Measurements from ENCODE around the gene PHF19.

PHF19 gene

GRCh38 chr9:120889606-120890271 lies 12.8 kb upstream of the PHF19 start:
- H3K27me3 ChIP-seq (ENCODE audit: control insufficient read depth, insufficient read depth, low read length) = peaks cover 18% of the 10 kb centered on the region
- H3K4me1 ChIP-seq (ENCODE audit: control insufficient read depth, insufficient read depth, low read length) = peaks cover 14% of the 10 kb centered on the region; the same call in 1 of the 2 replicates
- no peak overlapping the region for H3K9ac ChIP-seq (ENCODE audit: low read length)
- H3K27ac ChIP-seq (ENCODE audit: low read depth, low read length) = no peak overlapping the region
- H3K4me3 ChIP-seq (ENCODE audit: low read depth, low read length) = no peak overlapping the region
- H3K36me3 ChIP-seq (ENCODE audit: control insufficient read depth, insufficient read depth, low read length) = no peaks in the 10 kb centered on the region
- H3K9me3 ChIP-seq (ENCODE audit: control insufficient read depth, insufficient read depth, low read depth, low read length) = no peaks in the 10 kb centered on the region

- Histone ChIP-seq H3K27ac (ENCODE audit: low read depth, low read length) (no peak overlapping the region), H3K9ac (ENCODE audit: low read length) (no peak overlapping the region), H3K4me1 (ENCODE audit: control insufficient read depth, insufficient read depth, low read length) (peaks cover 9% of the 10 kb centered on the region; the same call in 1 of the 2 replicates), H3K4me3 (ENCODE audit: low read depth, low read length) (no peak overlapping the region), H3K9me3 (ENCODE audit: control insufficient read depth, insufficient read depth, low read depth, low read length) (no peaks in the 10 kb centered on the region), H3K27me3 (ENCODE audit: control insufficient read depth, insufficient read depth, low read length) (peaks cover 8% of the 10 kb centered on the region), H3K36me3 (ENCODE audit: control insufficient read depth, insufficient read depth, low read length) (no peaks in the 10 kb centered on the region)
These were observed 11.6 kb upstream of the PHF19 start for GRCh38 chr9:120888626-120889025.

- Histone ChIP-seq H3K4me3 (ENCODE audit: low read depth, low read length) (no peak overlapping the region), H3K27me3 (ENCODE audit: control insufficient read depth, insufficient read depth, low read length) (no peaks in the 10 kb centered on the region), H3K9me3 (ENCODE audit: control insufficient read depth, insufficient read depth, low read depth, low read length) (no peaks in the 10 kb centered on the region), H3K27ac (ENCODE audit: low read depth, low read length) (no peak overlapping the region), H3K36me3 (ENCODE audit: control insufficient read depth, insufficient read depth, low read length) (no peaks in the 10 kb centered on the region), H3K9ac (ENCODE audit: low read length) (no peak overlapping the region), H3K4me1 (ENCODE audit: control insufficient read depth, insufficient read depth, low read length) (peaks cover 9% of the 10 kb centered on the region; the same call in 1 of the 2 replicates)
These were observed 9.5 kb upstream of the PHF19 start for GRCh38 chr9:120886490-120886967.

GRCh38 chr9:120885958-120886357 lies 9.0 kb upstream of the PHF19 start:
- H3K27ac ChIP-seq (ENCODE audit: low read depth, low read length) = no peak overlapping the region
- H3K9ac ChIP-seq (ENCODE audit: low read length) = no peak overlapping the region
- peaks cover 5% of the 10 kb centered on the region; the same call in 1 of the 2 replicates for H3K4me1 ChIP-seq (ENCODE audit: control insufficient read depth, insufficient read depth, low read length)

GRCh38 chr9:120885457-120885856 lies 8.5 kb upstream of the PHF19 start:
- Histone ChIP-seq H3K4me1 (ENCODE audit: control insufficient read depth, insufficient read depth, low read length) (peaks cover 2% of the 10 kb centered on the region; the same call in 1 of the 2 replicates), H3K9ac (ENCODE audit: low read length) (no peak overlapping the region), H3K9me3 (ENCODE audit: control insufficient read depth, insufficient read depth, low read depth, low read length) (no peaks in the 10 kb centered on the region), H3K27me3 (ENCODE audit: control insufficient read depth, insufficient read depth, low read length) (no peaks in the 10 kb centered on the region), H3K27ac (ENCODE audit: low read depth, low read length) (no peak overlapping the region), H3K36me3 (ENCODE audit: control insufficient read depth, insufficient read depth, low read length) (no peaks in the 10 kb centered on the region), H3K4me3 (ENCODE audit: low read depth, low read length) (no peak overlapping the region)

More at GRCh38 chr9:120885958-120886357, 9.0 kb upstream of the PHF19 start:
- H3K4me3 ChIP-seq (ENCODE audit: low read depth, low read length) = no peak overlapping the region
- no peaks in the 10 kb centered on the region for H3K9me3 ChIP-seq (ENCODE audit: control insufficient read depth, insufficient read depth, low read depth, low read length)
- H3K36me3 ChIP-seq (ENCODE audit: control insufficient read depth, insufficient read depth, low read length) = no peaks in the 10 kb centered on the region
- H3K27me3 ChIP-seq (ENCODE audit: control insufficient read depth, insufficient read depth, low read length) = no peaks in the 10 kb centered on the region

- no peak overlapping the region for H3K27ac ChIP-seq (ENCODE audit: low read depth, low read length)
- H3K4me3 ChIP-seq (ENCODE audit: low read depth, low read length) = no peak overlapping the region
- no peaks in the 10 kb centered on the region for H3K36me3 ChIP-seq (ENCODE audit: control insufficient read depth, insufficient read depth, low read length)
- no peaks in the 10 kb centered on the region for H3K9me3 ChIP-seq (ENCODE audit: control insufficient read depth, insufficient read depth, low read depth, low read length)
- peaks cover 4% of the 10 kb centered on the region; the same call in 1 of the 2 replicates for H3K27me3 ChIP-seq (ENCODE audit: control insufficient read depth, insufficient read depth, low read length)
- peaks cover 2% of the 10 kb centered on the region for H3K4me1 ChIP-seq (ENCODE audit: control insufficient read depth, insufficient read depth, low read length)
- no peak overlapping the region for H3K9ac ChIP-seq (ENCODE audit: low read length)
These were observed 6.6 kb upstream of the PHF19 start for GRCh38 chr9:120883608-120883996.

GRCh38 chr9:120882935-120883607 lies 6.1 kb upstream of the PHF19 start:
- no peak overlapping the region for H3K9ac ChIP-seq (ENCODE audit: low read length)
- H3K36me3 ChIP-seq (ENCODE audit: control insufficient read depth, insufficient read depth, low read length) = no peaks in the 10 kb centered on the region
- H3K27me3 ChIP-seq (ENCODE audit: control insufficient read depth, insufficient read depth, low read length) = peaks cover 9% of the 10 kb centered on the region; the same call in 1 of the 2 replicates
- no peaks in the 10 kb centered on the region for H3K9me3 ChIP-seq (ENCODE audit: control insufficient read depth, insufficient read depth, low read depth, low read length)
- no peak overlapping the region for H3K27ac ChIP-seq (ENCODE audit: low read depth, low read length)
- H3K4me1 ChIP-seq (ENCODE audit: control insufficient read depth, insufficient read depth, low read length) = peaks cover 8% of the 10 kb centered on the region
- H3K4me3 ChIP-seq (ENCODE audit: low read depth, low read length) = no peak overlapping the region

- H3K27ac ChIP-seq (ENCODE audit: low read depth, low read length) = no peak overlapping the region
- H3K4me1 ChIP-seq (ENCODE audit: control insufficient read depth, insufficient read depth, low read length) = peaks cover 29% of the 10 kb centered on the region
- H3K27me3 ChIP-seq (ENCODE audit: control insufficient read depth, insufficient read depth, low read length) = peaks cover 15% of the 10 kb centered on the region; the same call in 1 of the 2 replicates
- H3K36me3 ChIP-seq (ENCODE audit: control insufficient read depth, insufficient read depth, low read length) = 0 out of 2 replicates have a peak, but pooled peaks cover under 1% of the 10 kb centered on the region
- no peak overlapping the region for H3K4me3 ChIP-seq (ENCODE audit: low read depth, low read length)
- no peaks in the 10 kb centered on the region for H3K9me3 ChIP-seq (ENCODE audit: control insufficient read depth, insufficient read depth, low read depth, low read length)
- no peak overlapping the region for H3K9ac ChIP-seq (ENCODE audit: low read length)
These were observed 2.5 kb upstream of the PHF19 start for GRCh38 chr9:120879446-120879845.

GRCh38 chr9:120878188-120879130 lies 1.5 kb upstream of the PHF19 start:
- Histone ChIP-seq H3K4me3 (ENCODE audit: low read depth, low read length) (no peak overlapping the region), H3K4me1 (ENCODE audit: control insufficient read depth, insufficient read depth, low read length) (peaks cover 39% of the 10 kb centered on the region), H3K36me3 (ENCODE audit: control insufficient read depth, insufficient read depth, low read length) (peaks cover 8% of the 10 kb centered on the region; the same call in 1 of the 2 replicates), H3K27ac (ENCODE audit: low read depth, low read length) (no peak overlapping the region), H3K9ac (ENCODE audit: low read length) (no peak overlapping the region), H3K27me3 (ENCODE audit: control insufficient read depth, insufficient read depth, low read length) (peaks cover 15% of the 10 kb centered on the region; the same call in 1 of the 2 replicates), H3K9me3 (ENCODE audit: control insufficient read depth, insufficient read depth, low read depth, low read length) (no peaks in the 10 kb centered on the region)

GRCh38 chr9:120877276-120878034 lies 467 bp upstream of the PHF19 start:
- Histone ChIP-seq H3K27ac (ENCODE audit: low read depth, low read length) (no peak overlapping the region), H3K36me3 (ENCODE audit: control insufficient read depth, insufficient read depth, low read length) (peaks cover 8% of the 10 kb centered on the region; the same call in 1 of the 2 replicates), H3K9ac (ENCODE audit: low read length) (peak overlapping the region; percentile 73), H3K27me3 (ENCODE audit: control insufficient read depth, insufficient read depth, low read length) (peaks cover 15% of the 10 kb centered on the region; the same call in 1 of the 2 replicates), H3K4me1 (ENCODE audit: control insufficient read depth, insufficient read depth, low read length) (peaks cover 47% of the 10 kb centered on the region), H3K4me3 (ENCODE audit: low read depth, low read length) (peak overlapping the region; percentile 71), H3K9me3 (ENCODE audit: control insufficient read depth, insufficient read depth, low read depth, low read length) (no peaks in the 10 kb centered on the region)
